Muscle of leg (tissue), 11 donors: Measurements from ENCODE around the gene ZNF236. TPM values are rescaled to one million over a fixed set of nuclear protein-coding genes. Genes with fewer than 3 reads are reported as not detected.

Experiments used
- DNase-seq: peaks from one replicate; pipeline ENCODE4 v3.0.0; 2013
- H3K27ac ChIP-seq: one replicate; pipeline ENCODE4 v1.5.1; 2013; ENCODE audit warnings: mild to moderate bottlenecking, low read length, control low read depth
- H3K27me3 ChIP-seq: one replicate; pipeline ENCODE4 v1.6.1; 2013; ENCODE audit warnings: low read length; ENCODE audit not compliant: control insufficient read depth, insufficient read depth
- H3K36me3 ChIP-seq: one replicate; pipeline ENCODE4 v1.6.1; 2013; ENCODE audit warnings: low read length; ENCODE audit not compliant: control insufficient read depth, insufficient read depth
- H3K4me1 ChIP-seq: one replicate; pipeline ENCODE4 v1.6.1; 2013; ENCODE audit warnings: low read length; ENCODE audit not compliant: control insufficient read depth, insufficient read depth
- H3K4me3 ChIP-seq: one replicate; pipeline ENCODE4 v1.5.1; 2013; ENCODE audit warnings: low read length, control low read depth
- H3K9me3 ChIP-seq: replicated peaks from 2 replicates; pipeline ENCODE4 v1.6.1; 2013; ENCODE audit warnings: low read depth, low read length; ENCODE audit not compliant: control insufficient read depth
- WGBS: methylation state at CpG from one replicate; pipeline ENCODE4 v1.1.5; 2013; ENCODE audit warnings: missing lambda C conversion rate; ENCODE audit not compliant: insufficient coverage; 5-methylcytosine and 5-hydroxymethylcytosine counted together
- polyA plus RNA-seq, 8 donors: library from polyadenylated mRNA; unstranded; fragments of 120-200 nt; gene quantifications; one replicate each; pipeline versions ENCODE4 v1.2.1 to v1.2.3, GENCODE V29; 2013; ENCODE audit warnings: inconsistent platforms in 1 of 8, low replicate concordance in 1 of 8; ENCODE audit not compliant: insufficient read length in 8 of 8, insufficient read depth in 1 of 8
- total RNA-seq: library from RNA; stranded (reverse); fragments of 120-200 nt; gene quantifications from one replicate; pipeline ENCODE4 v1.2.4, GENCODE V29; 2013

Gene ZNF236
- total and polyA plus RNA-seq, 9 donors, result 5.5 to 13.3 (median 6.1) TPM

DNA sequence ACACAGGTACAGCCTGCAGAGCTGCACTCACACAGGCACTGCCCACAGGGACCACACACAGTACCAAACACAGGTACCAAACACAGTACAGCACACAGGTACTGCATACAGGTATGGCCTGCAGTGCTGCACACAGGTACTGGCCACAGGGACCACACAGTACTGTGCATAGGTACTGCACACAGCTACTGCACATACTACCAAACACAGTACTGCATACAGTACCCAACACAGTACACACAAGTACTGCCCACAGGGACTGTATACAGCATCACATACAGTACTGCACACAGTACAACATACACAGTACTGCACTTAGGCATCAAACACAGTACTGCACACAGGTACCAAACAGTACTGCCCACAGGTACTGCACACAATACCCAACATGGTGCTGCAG is 74.3 kb downstream of the ZNF236 start:
- no peak for DNase-seq
- no peak overlapping the region for H3K27ac ChIP-seq
- H3K9me3 ChIP-seq, result no peaks in the 10 kb centered on the region
- H3K4me3 ChIP-seq, result no peak overlapping the region
- peaks cover 38% of the 10 kb centered on the region for H3K36me3 ChIP-seq
- H3K27me3 ChIP-seq, result no peaks in the 10 kb centered on the region
- no peaks in the 10 kb centered on the region for H3K4me1 ChIP-seq

DNA sequence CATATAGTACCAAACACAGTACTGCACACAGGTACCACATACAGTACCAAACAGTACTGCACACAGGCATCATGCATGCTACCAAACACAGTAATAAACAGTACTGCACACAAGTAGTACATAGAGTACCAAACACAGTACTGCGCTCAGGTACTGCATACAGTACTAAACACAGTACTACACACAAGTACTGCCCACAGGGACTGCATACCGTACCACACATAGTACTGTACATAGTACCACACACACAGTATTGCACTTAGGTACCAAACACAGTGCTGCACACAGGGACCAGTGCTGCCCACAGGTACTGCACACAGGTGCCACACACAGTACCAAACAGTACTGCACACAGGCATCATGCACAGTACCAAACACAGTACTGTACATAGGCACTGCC is 74.9 kb downstream of the ZNF236 start:
- no peaks in the 10 kb centered on the region for H3K27me3 ChIP-seq
- WGBS, result 100% methylated on average over 2 of the region's 2 CpGs
- no peak for DNase-seq
- no peak overlapping the region for H3K27ac ChIP-seq
- H3K36me3 ChIP-seq, result peaks cover 40% of the 10 kb centered on the region
- H3K4me3 ChIP-seq, result no peak overlapping the region
- H3K4me1 ChIP-seq, result no peaks in the 10 kb centered on the region
- H3K9me3 ChIP-seq, result no peaks in the 10 kb centered on the region

GRCh38 chr18:76903386-76903785 is 81.0 kb downstream of the ZNF236 start:
- H3K27ac ChIP-seq, result no peak overlapping the region
- WGBS, result 82% methylated on average over 3 of the region's 6 CpGs
- no peaks in the 10 kb centered on the region for H3K4me1 ChIP-seq
- no peaks in the 10 kb centered on the region for H3K9me3 ChIP-seq
- H3K27me3 ChIP-seq, result no peaks in the 10 kb centered on the region
- H3K36me3 ChIP-seq, result peaks cover 22% of the 10 kb centered on the region
- no peak for DNase-seq
- H3K4me3 ChIP-seq, result no peak overlapping the region

DNA sequence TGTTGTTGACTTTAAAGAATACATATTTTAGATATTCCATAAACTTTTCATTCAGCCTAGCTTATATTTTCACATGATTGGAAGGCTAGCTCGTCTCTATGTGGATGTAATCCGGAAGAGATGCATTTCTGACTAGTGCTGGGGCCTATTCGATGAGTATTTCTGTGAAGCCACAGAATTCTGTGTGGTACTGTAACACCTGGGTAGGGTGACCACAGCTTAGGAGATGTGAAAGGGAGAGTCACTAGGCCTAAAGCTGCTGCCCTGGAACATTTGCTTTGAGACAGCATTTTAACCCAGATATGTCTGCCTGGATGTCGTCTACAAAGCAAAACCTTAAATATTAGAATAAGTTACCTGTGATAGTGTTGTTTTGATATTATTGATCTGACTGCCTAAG is 83.5 kb downstream of the ZNF236 start:
- Histone ChIP-seq H3K9me3 (no peaks in the 10 kb centered on the region), H3K4me1 (no peaks in the 10 kb centered on the region), H3K36me3 (peaks cover 28% of the 10 kb centered on the region), H3K4me3 (no peak overlapping the region), H3K27ac (no peak overlapping the region), H3K27me3 (no peaks in the 10 kb centered on the region)
- WGBS, result 90% methylated on average over 2 of the region's 4 CpGs
- no peak for DNase-seq

GRCh38 chr18:76908277-76908676 is 85.9 kb downstream of the ZNF236 start:
- Histone ChIP-seq H3K27ac (no peak overlapping the region), H3K4me3 (no peak overlapping the region), H3K4me1 (no peaks in the 10 kb centered on the region), H3K27me3 (no peaks in the 10 kb centered on the region), H3K36me3 (peaks cover 33% of the 10 kb centered on the region), H3K9me3 (no peaks in the 10 kb centered on the region)
- WGBS, result 96% methylated on average over 8 of the region's 10 CpGs
- no peak for DNase-seq

- Histone ChIP-seq H3K4me3 (no peak overlapping the region), H3K36me3 (peaks cover 42% of the 10 kb centered on the region), H3K4me1 (no peaks in the 10 kb centered on the region), H3K27ac (no peak overlapping the region), H3K9me3 (no peaks in the 10 kb centered on the region), H3K27me3 (no peaks in the 10 kb centered on the region)
- no peak for DNase-seq
- WGBS, result no CpG with 5 or more reads among the region's 4 CpGs
These were observed 87.1 kb downstream of the ZNF236 start for GRCh38 chr18:76909439-76909838.

DNA sequence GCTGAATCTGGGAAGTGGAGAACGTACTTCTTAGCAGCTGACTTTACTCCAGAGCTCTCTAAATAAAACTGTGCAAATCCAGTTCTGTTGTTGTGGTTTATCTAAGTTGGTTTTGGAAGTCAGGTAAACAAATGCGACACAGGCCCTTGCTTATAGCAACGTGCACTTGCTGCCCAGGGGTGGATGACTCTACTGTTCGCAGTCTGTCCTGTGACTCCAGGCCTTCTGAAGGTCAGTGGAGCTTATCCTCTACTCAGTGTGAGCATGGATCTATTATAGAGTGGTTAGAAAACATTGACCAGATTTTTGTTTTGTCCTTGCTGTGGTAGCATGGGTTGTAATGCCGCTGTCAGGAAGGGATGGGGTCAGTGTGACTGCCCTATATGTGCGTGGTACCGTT is 89.1 kb downstream of the ZNF236 start:
- H3K4me3 ChIP-seq, result no peak overlapping the region
- no peak for DNase-seq
- no peaks in the 10 kb centered on the region for H3K4me1 ChIP-seq
- no peak overlapping the region for H3K27ac ChIP-seq
- 70% methylated on average over 3 of the region's 7 CpGs for WGBS
- H3K36me3 ChIP-seq, result peaks cover 49% of the 10 kb centered on the region
- H3K27me3 ChIP-seq, result no peaks in the 10 kb centered on the region
- no peaks in the 10 kb centered on the region for H3K9me3 ChIP-seq

- H3K27ac ChIP-seq, result no peak overlapping the region
- no peaks in the 10 kb centered on the region for H3K4me1 ChIP-seq
- DNase-seq, result no peak
- no peak overlapping the region for H3K4me3 ChIP-seq
- no peaks in the 10 kb centered on the region for H3K9me3 ChIP-seq
- WGBS, result 100% methylated on average over 2 of the region's 7 CpGs
- H3K36me3 ChIP-seq, result peaks cover 53% of the 10 kb centered on the region
- H3K27me3 ChIP-seq, result no peaks in the 10 kb centered on the region
These were observed 91.2 kb downstream of the ZNF236 start for GRCh38 chr18:76913583-76913982.

DNA sequence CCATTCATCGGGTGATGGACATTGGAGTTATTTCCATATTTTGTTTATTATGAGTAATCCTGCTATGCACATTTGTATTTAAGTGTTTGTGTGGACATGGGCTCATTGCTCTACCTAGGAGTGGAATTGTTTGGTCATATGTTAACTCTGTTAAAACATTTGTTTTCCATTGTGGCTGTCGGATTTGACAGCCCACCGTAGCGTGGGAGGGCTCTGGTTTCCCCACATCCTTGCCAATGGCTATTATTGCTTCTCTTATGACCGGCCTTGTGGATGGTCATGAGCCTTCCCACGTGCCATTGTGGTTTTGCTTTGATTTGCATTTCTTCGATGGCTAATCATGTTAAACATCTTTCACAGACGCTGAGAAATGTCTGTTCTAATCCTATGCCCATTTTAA is 92.0 kb downstream of the ZNF236 start:
- no peaks in the 10 kb centered on the region for H3K9me3 ChIP-seq
- H3K27me3 ChIP-seq, result no peaks in the 10 kb centered on the region
- H3K27ac ChIP-seq, result no peak overlapping the region
- no peaks in the 10 kb centered on the region for H3K4me1 ChIP-seq
- WGBS, result 74% methylated on average over 5 of the region's 8 CpGs
- H3K4me3 ChIP-seq, result no peak overlapping the region
- DNase-seq, result peak; percentile 20
- H3K36me3 ChIP-seq, result peaks cover 53% of the 10 kb centered on the region

GRCh38 chr18:76914796-76915195 is 92.4 kb downstream of the ZNF236 start:
- H3K4me1 ChIP-seq, result no peaks in the 10 kb centered on the region
- no peaks in the 10 kb centered on the region for H3K27me3 ChIP-seq
- H3K27ac ChIP-seq, result no peak overlapping the region
- WGBS, result 71% methylated on average over 2 of the region's 3 CpGs
- H3K9me3 ChIP-seq, result no peaks in the 10 kb centered on the region
- H3K4me3 ChIP-seq, result no peak overlapping the region
- peaks cover 54% of the 10 kb centered on the region for H3K36me3 ChIP-seq
- DNase-seq, result no peak

DNA sequence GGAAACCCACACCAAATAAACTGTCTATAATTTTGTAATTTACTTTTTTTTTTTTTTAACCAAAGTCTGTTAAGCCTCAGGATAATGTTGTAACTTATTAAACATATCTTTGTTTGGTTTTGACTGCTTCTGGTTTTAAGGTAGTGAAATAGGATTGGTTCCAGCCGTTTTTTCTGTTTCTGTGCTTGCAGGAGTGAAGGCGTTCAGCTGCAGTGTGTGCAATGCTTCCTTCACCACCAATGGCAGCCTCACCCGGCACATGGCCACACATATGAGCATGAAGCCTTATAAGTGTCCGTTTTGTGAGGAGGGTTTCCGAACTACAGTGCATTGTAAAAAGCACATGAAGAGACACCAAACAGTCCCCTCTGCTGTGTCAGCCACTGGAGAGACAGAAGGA is 93.1 kb downstream of the ZNF236 start:
- Histone ChIP-seq H3K9me3 (no peaks in the 10 kb centered on the region), H3K36me3 (peaks cover 59% of the 10 kb centered on the region), H3K27ac (no peak overlapping the region), H3K4me3 (no peak overlapping the region), H3K4me1 (no peaks in the 10 kb centered on the region), H3K27me3 (no peaks in the 10 kb centered on the region)
- no peak for DNase-seq
- WGBS, result no CpG with 5 or more reads among the region's 5 CpGs
